GM12878 (cell line): ENCODE data around the gene SETD1A. TPM values are rescaled to one million over a fixed set of nuclear protein-coding genes. Genes with fewer than 3 reads are reported as not detected.

Source experiments
- ATF3 ChIP-seq: IDR thresholded peaks from 2 replicates; pipeline ENCODE4 v1.6.1; 2011; ENCODE audit warnings: low read depth, mild to moderate bottlenecking, low read length, moderate library complexity, borderline replicate concordance; ENCODE audit errors: extremely low read depth
- BMI1 ChIP-seq: fragments of 450-650 bp; IDR thresholded peaks from 2 replicates; pipeline ENCODE4 v1.6.1; 2016; ENCODE audit warnings: mild to moderate bottlenecking, moderate library complexity, borderline replicate concordance
- CEBPB ChIP-seq, 2 experiments: fragments of 150-350 bp in 1 of 2; IDR thresholded peaks; 2 replicates each; pipeline ENCODE4 v1.6.1; 2012 to 2014; ENCODE audit warnings: low read depth in 2 of 2, low read length in 2 of 2, borderline replicate concordance in 1 of 2, inconsistent platforms in 1 of 2
- EZH2 ChIP-seq: IDR thresholded peaks from 2 replicates; pipeline ENCODE4 v1.6.1; 2012; ENCODE audit warnings: low read depth, mild to moderate bottlenecking, control low read depth, inconsistent platforms, low read length, borderline replicate concordance; ENCODE audit not compliant: control insufficient read depth
- FOXM1 ChIP-seq: IDR thresholded peaks from 2 replicates; pipeline ENCODE4 v1.6.1; 2012; ENCODE audit warnings: low read depth, mild to moderate bottlenecking, inconsistent platforms, low read length, moderate library complexity
- KAT2A ChIP-seq: conservative IDR thresholded peaks from 2 replicates; pipeline ENCODE4 v1.6.1; 2011; ENCODE audit warnings: low read depth, low read length; ENCODE audit not compliant: control insufficient read depth
- POLR2AphosphoS2 ChIP-seq: IDR thresholded peaks from 2 replicates; pipeline ENCODE4 v1.6.1; 2011; ENCODE audit warnings: low read depth, mild to moderate bottlenecking, low read length, improper control_type of control experiment, moderate library complexity
- POLR2AphosphoS5 ChIP-seq: IDR thresholded peaks from 2 replicates; pipeline ENCODE4 v1.6.1; 2011; ENCODE audit warnings: mild to moderate bottlenecking, low read length, inconsistent platforms
- SMC3 ChIP-seq: IDR thresholded peaks from 2 replicates; pipeline ENCODE4 v1.6.1; 2011; ENCODE audit warnings: low read length, improper control_type of control experiment, borderline replicate concordance
- SP1 ChIP-seq: IDR thresholded peaks from one replicate; pipeline ENCODE4 v1.6.1; 2011; ENCODE audit warnings: low read depth, low read length
- SREBF1 ChIP-seq: IDR thresholded peaks from 2 replicates; pipeline ENCODE4 v1.6.1; 2012; ENCODE audit warnings: mild to moderate bottlenecking, low read length
- TARDBP ChIP-seq: IDR thresholded peaks from 2 replicates; pipeline ENCODE4 v1.6.1; 2016; ENCODE audit warnings: borderline replicate concordance
- ZBTB4 ChIP-seq: fragments of 450-650 bp; formaldehyde crosslinking; IDR thresholded peaks from 2 replicates; pipeline ENCODE4 v1.4.0; 2022; ENCODE audit warnings: mild to moderate bottlenecking, moderate library complexity
- ZNF24 ChIP-seq: fragments of 450-650 bp; IDR thresholded peaks from 2 replicates; pipeline ENCODE4 v1.6.1; 2017; ENCODE audit warnings: antibody characterized with exemption, mild to moderate bottlenecking
- ZNF274 ChIP-seq: IDR thresholded peaks from one replicate; pipeline ENCODE4 v1.8.0; 2011; ENCODE audit not compliant: insufficient read length, insufficient read depth
- ZNF687 ChIP-seq: fragments of 450-650 bp; IDR thresholded peaks from 2 replicates; pipeline ENCODE4 v1.6.1; 2017; ENCODE audit warnings: mild to moderate bottlenecking, moderate library complexity
- polyA plus RNA-seq, 11 experiments: library from polyadenylated mRNA; depleted of rRNA in 4 of 11; unstranded in 6 of 11; stranded (reverse) in 5 of 11; fragments of >200 nt; fragmentation: Nextera tagmentation in 4 of 11; fragmentation: Illumina TruSeq in 1 of 11; extraction: Ambion mirVana in 4 of 11; extraction: Trizol in 1 of 11; gene quantifications; 1 replicate in 1 of 11; 2 replicates in 10 of 11; pipeline versions ENCODE4 v1.2.1 to v1.2.3, GENCODE V29; 2011 to 2016; ENCODE audit warnings: inconsistent platforms in 2 of 11, missing spikeins in 2 of 11, low read depth in 1 of 11
- total RNA-seq, 4 experiments: library from RNA; depleted of rRNA in 3 of 4; stranded (reverse); fragments of >200 nt in 3 of 4; fragmentation: Illumina TruSeq in 1 of 4; extraction: Trizol in 1 of 4; gene quantifications; 2 replicates each; pipeline versions ENCODE4 v1.2.1 to v1.2.3, GENCODE V29; 2013 to 2021
- TF ChIP-seq, protein P1 (sequence below): fragments of 450-650 bp; IDR thresholded peaks from 2 replicates; pipeline ENCODE4 v1.6.1; 2016; ENCODE audit warnings: mild to moderate bottlenecking, moderate library complexity, borderline replicate concordance

The SETD1A gene
- total and polyA plus RNA-seq, 10 of the 15 experiments (the other 5 are each of a cell fraction or from before 2014, with no cell fraction given), result 0.02 to 25.9 (median 4.9) TPM

GRCh38 chr16:30922420-30922959 lies 35.1 kb upstream of the SETD1A start (continued):
- TF ChIP-seq, protein P1, sequence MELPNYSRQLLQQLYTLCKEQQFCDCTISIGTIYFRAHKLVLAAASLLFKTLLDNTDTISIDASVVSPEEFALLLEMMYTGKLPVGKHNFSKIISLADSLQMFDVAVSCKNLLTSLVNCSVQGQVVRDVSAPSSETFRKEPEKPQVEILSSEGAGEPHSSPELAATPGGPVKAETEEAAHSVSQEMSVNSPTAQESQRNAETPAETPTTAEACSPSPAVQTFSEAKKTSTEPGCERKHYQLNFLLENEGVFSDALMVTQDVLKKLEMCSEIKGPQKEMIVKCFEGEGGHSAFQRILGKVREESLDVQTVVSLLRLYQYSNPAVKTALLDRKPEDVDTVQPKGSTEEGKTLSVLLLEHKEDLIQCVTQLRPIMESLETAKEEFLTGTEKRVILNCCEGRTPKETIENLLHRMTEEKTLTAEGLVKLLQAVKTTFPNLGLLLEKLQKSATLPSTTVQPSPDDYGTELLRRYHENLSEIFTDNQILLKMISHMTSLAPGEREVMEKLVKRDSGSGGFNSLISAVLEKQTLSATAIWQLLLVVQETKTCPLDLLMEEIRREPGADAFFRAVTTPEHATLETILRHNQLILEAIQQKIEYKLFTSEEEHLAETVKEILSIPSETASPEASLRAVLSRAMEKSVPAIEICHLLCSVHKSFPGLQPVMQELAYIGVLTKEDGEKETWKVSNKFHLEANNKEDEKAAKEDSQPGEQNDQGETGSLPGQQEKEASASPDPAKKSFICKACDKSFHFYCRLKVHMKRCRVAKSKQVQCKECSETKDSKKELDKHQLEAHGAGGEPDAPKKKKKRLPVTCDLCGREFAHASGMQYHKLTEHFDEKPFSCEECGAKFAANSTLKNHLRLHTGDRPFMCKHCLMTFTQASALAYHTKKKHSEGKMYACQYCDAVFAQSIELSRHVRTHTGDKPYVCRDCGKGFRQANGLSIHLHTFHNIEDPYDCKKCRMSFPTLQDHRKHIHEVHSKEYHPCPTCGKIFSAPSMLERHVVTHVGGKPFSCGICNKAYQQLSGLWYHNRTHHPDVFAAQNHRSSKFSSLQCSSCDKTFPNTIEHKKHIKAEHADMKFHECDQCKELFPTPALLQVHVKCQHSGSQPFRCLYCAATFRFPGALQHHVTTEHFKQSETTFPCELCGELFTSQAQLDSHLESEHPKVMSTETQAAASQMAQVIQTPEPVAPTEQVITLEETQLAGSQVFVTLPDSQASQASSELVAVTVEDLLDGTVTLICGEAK, result peak; percentile 98
- no peak for TF ChIP-seq SMC3
- peak; percentile 79 for TF ChIP-seq SP1
- no peak for TF ChIP-seq ZNF274
- TF ChIP-seq ZNF687, result no peak
- no peak for TF ChIP-seq ZNF24
- no peak for TF ChIP-seq FOXM1
- TF ChIP-seq TARDBP, result peak; percentile 99
- no peak for TF ChIP-seq POLR2AphosphoS5
- no peak for TF ChIP-seq ZBTB4 (CRISPR knock-in tag)
- TF ChIP-seq KAT2A, result no peak
- peak; percentile 74; the same call in 1 of the 2 replicates for TF ChIP-seq ATF3
- TF ChIP-seq POLR2AphosphoS2, result no peak
- TF ChIP-seq EZH2, result no peak
- peak; percentile 97 for TF ChIP-seq SREBF1
- TF ChIP-seq BMI1, result no peak
- TF ChIP-seq CEBPB (IDR thresholded peaks at IDR 0.05; ENCODE audit: borderline replicate concordance in 1 of 2, low read depth in 2 of 2, low read length in 2 of 2), result no peak
